HG02852 (cell line): ENCODE measurements around the gene CRACR2B.
A peak's percentile ranks its signal among the peaks of the same experiment; 100 is the strongest.

ENCODE experiments used
- ATAC-seq: cut with Tn5 transposase; IDR thresholded peaks from one replicate; pipeline ENCODE4 v1.9.1; 2021; ENCODE audit warnings: mild to moderate bottlenecking, moderate library complexity; ENCODE audit not compliant: unreplicated experiment

The CRACR2B gene

GRCh38 chr11:837189-837989, 9.7 kb downstream of the CRACR2B start:
- ATAC-seq: no peak

- ATAC-seq: no peak
Measured at GRCh38 chr11:837990-838307, 10.2 kb downstream of the CRACR2B start.

- ATAC-seq: no peak
Measured at GRCh38 chr11:838441-839279, 10.9 kb downstream of the CRACR2B start.

- no peak for ATAC-seq
Measured at GRCh38 chr11:839280-839623, 11.5 kb downstream of the CRACR2B start.

- no peak for ATAC-seq
Measured at GRCh38 chr11:839875-840617, 12.3 kb downstream of the CRACR2B start.

GRCh38 chr11:841981-842369, 14.3 kb downstream of the CRACR2B start:
- peak; percentile 36 for ATAC-seq

GRCh38 chr11:842370-843002, 14.8 kb downstream of the CRACR2B start, which contains the start of the genes POLR2L and TSPAN4:
POLR2L (minus strand) TSS chr11:842529; CDS start chr11:842508, 21 bp downstream.
TSPAN4 (plus strand) TSS chr11:842852; CDS start chr11:850305, 7,453 bp downstream.
- peak; percentile 56 for ATAC-seq

- ATAC-seq: peak; percentile 4
Measured at GRCh38 chr11:843086-843734, 15.5 kb downstream of the CRACR2B start.

- no peak for ATAC-seq
Measured at GRCh38 chr11:843818-844692, 16.3 kb downstream of the CRACR2B start.

- no peak for ATAC-seq
Measured at GRCh38 chr11:844693-845644, 17.2 kb downstream of the CRACR2B start.

GRCh38 chr11:845872-846495, 18.3 kb downstream of the CRACR2B start:
- ATAC-seq: no peak

- no peak for ATAC-seq
Measured at GRCh38 chr11:846496-847098, 18.9 kb downstream of the CRACR2B start.

- ATAC-seq: no peak
Measured at GRCh38 chr11:847876-848275, 20.2 kb downstream of the CRACR2B start.

- no peak for ATAC-seq
Measured at GRCh38 chr11:848380-848931, 20.7 kb downstream of the CRACR2B start.

GRCh38 chr11:849104-849824, 21.5 kb downstream of the CRACR2B start:
- no peak for ATAC-seq

- no peak for ATAC-seq
Measured at GRCh38 chr11:849951-850774, 22.4 kb downstream of the CRACR2B start.
